Aortic smooth muscle cell (primary cell): ENCODE results near the gene GABARAPL1. TPM values are rescaled to one million over a fixed set of nuclear protein-coding genes. Genes with fewer than 3 reads are reported as not detected.

Source experiments
- total RNA-seq: library from RNA; depleted of rRNA; stranded (reverse); fragments of >200 nt; gene quantifications from 2 replicates; pipeline ENCODE4 v1.2.3, GENCODE V29; 2014

Gene GABARAPL1
- total RNA-seq, result 45.8 and 55.0 TPM in 2 replicates

DNA sequence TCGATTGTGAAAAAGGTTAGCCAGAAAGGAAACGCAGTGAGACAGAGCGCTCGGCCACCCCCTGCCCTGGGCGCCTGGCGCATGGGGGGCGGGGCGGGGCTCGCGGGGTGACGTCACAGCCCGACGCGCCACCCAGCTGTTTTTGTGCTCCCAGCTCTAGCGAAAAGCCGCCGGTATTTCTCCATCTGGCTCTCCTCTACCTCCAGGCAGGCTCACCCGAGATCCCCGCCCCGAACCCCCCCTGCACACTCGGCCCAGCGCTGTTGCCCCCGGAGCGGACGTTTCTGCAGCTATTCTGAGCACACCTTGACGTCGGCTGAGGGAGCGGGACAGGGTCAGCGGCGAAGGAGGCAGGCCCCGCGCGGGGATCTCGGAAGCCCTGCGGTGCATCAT, at the start of gene GABARAPL1:
TSS of gene GABARAPL1 (plus strand) at position 139 of the 393 bp plus-strand sequence. CDS start at position 392, 253 bp downstream.

DNA sequence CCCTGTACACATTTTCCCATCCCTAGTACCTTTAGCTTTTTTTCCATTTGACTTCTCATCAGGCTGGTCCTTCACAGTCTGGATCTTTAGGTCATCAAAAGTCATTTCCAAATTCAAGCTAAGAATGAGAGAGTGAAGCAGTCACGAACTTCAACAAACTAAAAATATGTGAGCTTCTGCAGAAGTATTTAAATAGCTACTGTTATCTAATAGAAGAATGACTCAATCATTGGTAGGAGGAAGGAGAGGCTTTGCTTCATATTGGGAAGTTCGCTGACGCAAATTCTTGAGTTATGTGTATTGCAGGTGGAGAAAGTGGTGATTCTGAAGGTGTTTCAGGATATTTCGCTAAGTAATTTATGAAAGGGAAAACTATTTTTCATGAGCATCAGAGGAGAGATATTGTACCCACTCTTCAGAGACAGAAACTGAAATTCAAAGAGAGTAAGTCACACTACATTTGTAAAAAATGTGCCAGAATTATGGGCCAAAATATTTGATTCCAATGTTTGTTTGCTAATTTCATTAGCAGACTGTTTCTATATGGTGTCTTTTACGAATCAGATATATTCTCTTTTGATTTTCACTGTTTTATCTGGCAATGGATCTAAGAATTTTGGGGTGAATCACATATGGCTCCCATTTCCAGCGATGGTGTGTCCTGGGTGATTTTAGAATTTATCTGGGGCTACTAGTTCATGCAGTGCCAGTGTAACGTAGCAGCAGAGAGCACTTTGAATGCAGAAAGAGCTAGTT, 40.5 kb upstream of the GABARAPL1 start, which contains the start of gene OLR1:
TSS of gene OLR1 (minus strand) at position 160 of the 756 bp plus-strand sequence. CDS start at position 105, 55 bp downstream.

DNA sequence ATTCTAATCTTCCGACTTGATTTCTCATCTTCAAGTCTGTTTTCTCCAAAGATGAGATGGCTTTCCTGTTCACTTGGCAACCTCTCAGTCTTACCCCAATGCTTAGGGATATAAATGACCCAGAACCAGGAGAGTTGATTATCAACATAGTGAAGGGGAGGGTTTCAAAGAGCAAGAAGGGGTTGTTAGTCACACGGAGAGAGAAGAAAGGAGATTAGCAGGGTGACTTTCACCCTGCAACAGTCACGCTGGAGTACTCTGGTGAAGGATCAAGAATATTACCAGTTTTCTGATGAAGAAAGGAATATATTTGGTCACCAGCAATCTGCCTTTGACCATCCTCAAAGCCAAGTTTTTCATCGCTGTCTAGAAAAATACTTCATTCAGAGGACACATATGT, 33.9 kb upstream of the GABARAPL1 start, which contains the start of gene TMEM52B:
TSS of gene TMEM52B (plus strand) at position 212 of the 400 bp plus-strand sequence. CDS start 543 bp downstream, outside the sequence.

Other genes starting within 250 kb of the GABARAPL1 start
- not detected in 2 replicates for gene CLEC12A, start 241.5 kb upstream of the GABARAPL1 start, total RNA-seq
- not detected in 2 replicates for gene CLEC1B, start 213.8 kb upstream of the GABARAPL1 start, total RNA-seq
- gene CLEC12B, start 202.2 kb upstream of the GABARAPL1 start, total RNA-seq, result not detected in 2 replicates
- gene CLEC9A, start 182.2 kb upstream of the GABARAPL1 start, total RNA-seq, result not detected in 2 replicates
- 0.37 and 0.40 TPM in 2 replicates for gene CLEC1A, start 113.9 kb upstream of the GABARAPL1 start, total RNA-seq
- gene CLEC7A, start 82.7 kb upstream of the GABARAPL1 start, total RNA-seq, result not detected in 2 replicates
- gene OLR1, start 40.7 kb upstream of the GABARAPL1 start, total RNA-seq, result not detected in 2 replicates
- gene TMEM52B, start 33.8 kb upstream of the GABARAPL1 start, total RNA-seq, result not detected in 2 replicates
- 0.06 and 0.13 TPM in 2 replicates for gene KLRD1, start 95.0 kb downstream of the GABARAPL1 start, total RNA-seq
- gene KLRK1, start 177.2 kb downstream of the GABARAPL1 start, total RNA-seq, result not detected in 2 replicates
- not detected in 2 replicates for gene KLRC4, start 196.9 kb downstream of the GABARAPL1 start, total RNA-seq
- gene KLRC3, start 207.7 kb downstream of the GABARAPL1 start, total RNA-seq, result not detected in 2 replicates
- not detected in 2 replicates for gene KLRC2, start 223.1 kb downstream of the GABARAPL1 start, total RNA-seq
- gene KLRC1, start 240.5 kb downstream of the GABARAPL1 start, total RNA-seq, result not detected in 2 replicates